GM21381 (cell line): Measurements from ENCODE around the gene LRRN3.
A peak's percentile ranks its signal among the peaks of the same experiment; 100 is the strongest.

Source experiments
- ATAC-seq: cut with Tn5 transposase; IDR thresholded peaks from one replicate; pipeline ENCODE4 v1.9.1; 2021; ENCODE audit warnings: mild to moderate bottlenecking, moderate library complexity; ENCODE audit not compliant: unreplicated experiment

The LRRN3 gene

DNA sequence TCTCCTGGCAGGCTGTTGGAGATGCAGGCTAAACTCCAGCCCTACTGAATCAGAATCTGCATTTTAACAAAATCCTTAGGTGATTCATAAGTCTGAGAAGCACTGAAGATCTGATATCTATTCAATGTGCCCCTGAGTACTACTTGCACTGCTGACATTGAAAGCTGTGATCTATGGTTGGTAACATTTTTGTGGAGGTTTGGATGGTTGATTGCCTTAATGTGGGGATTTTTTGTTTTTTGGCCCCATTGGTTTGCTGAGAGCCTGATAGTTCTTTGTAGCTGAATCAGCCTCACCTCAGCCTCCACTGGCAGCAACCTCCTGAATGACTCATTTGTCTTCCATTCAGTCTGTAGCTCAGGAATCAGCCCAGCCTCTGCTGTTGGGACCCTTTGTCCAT, 14.7 kb upstream of the LRRN3 start:
- ATAC-seq = no peak

DNA sequence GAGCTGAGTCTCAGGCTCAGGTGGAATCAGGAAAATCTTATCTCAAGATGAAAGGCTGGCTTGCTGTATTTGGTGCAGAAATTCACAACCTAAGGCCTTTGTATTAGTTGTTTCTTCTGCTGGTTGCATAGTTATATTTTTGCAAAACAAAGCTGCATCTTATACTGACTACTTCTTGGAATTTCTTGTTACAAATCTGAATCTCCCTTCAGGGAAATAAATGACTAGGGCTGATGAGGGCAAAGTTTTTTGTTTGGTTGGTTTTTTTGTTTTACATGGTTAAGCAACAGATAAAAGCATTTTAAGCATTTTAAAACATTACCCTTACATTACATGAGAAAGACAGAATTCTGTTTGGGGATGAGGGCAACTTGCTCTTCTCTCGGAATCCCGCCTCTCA, 13.9 kb upstream of the LRRN3 start:
- no peak for ATAC-seq

DNA sequence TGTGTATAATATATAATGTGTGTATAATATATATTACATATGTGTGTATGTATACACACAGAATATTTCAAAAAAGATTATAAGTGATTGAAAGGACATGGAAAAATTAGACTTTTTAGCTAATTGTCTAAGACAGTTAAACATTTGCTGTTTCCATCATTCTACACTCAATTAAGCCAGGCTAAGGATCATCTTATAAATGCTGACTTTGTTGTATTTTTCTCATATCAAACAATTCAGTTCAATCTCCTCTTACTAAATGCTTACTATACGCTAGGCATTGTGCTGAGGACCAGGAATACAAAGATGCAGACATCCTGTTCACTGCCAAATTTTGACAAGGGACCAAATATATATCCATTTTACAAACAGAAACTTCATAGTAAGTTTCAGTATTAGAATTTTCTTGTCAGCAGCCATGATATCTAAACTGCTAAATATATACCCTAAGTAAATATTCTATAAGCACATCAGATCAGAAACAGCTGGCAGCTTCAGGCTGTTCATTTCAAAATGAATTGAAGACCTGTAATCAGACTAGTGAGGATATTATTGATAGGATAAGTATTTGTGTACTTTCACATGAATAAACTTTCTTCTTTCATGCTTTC, 10.3 kb upstream of the LRRN3 start:
- ATAC-seq = no peak

DNA sequence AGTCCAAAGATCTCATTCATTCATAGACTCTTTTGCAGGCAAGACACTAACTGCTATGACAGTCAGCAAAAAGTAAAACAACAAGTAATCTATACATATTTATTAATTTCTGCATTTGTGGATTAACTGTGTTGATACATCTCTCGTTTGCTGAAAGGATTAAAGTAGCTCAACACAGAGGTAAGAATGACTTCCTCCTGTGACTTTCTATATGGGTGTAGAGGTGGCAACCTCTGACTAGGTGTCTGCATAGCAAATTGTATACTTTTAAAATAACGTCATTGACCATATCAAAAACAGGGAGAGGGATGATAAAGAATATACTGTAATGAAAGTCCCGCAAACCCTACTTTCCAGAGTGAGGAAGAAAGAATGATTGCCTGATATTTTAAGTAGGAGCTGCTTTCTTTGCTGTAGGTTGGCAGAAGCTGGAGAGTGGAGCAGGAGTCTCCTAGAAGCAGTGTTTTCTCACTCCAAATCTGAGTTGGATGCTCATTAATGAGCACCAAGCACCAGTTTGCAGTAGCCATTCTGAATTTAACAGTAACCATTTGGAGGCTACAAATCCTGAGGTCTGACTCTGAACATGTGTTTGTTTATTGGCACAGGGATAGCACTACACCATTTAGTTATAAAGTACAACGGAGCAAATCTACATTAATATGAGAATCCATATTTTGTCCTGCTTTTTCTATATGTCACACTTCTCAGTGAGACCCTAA, 9.2 kb upstream of the LRRN3 start:
- no peak for ATAC-seq

DNA sequence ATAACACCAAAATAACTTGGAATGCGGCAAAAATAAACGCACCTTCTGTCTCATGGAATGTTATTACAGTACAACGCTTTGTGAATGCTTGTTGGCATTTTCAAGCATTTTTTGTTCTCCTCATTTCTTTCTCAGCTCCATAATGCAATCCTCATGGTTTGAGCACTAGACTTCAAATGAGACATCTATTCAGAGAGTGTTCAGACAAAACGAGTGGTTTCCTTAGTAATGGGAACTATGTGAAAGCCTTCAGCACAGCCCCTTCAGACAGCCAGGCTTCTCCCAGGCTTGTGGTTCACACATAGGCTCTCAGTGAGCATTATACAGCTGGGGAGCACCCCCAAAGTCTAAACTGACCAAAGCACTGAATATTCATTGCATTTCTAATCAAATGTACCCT, 8.6 kb upstream of the LRRN3 start:
- no peak for ATAC-seq

DNA sequence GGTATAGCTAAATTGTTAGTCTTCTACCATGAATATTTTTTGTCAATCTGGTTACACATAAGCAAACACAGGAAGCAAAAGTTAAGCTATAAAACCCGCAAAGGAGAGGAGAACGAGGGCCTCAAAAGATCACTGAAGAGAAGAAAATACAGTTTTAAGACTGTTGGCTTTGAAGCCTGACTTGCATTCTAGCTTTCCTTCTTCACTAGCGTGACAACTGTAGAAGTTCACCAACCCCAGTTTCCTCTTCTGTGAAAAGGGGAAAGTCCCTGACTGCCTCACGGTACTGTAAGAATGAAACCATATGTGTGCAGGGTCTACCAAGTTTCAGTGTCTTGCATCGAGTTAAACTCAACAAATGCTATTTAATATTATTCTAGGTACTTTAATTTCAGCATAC, 7.5 kb upstream of the LRRN3 start:
- ATAC-seq = peak; percentile 95

DNA sequence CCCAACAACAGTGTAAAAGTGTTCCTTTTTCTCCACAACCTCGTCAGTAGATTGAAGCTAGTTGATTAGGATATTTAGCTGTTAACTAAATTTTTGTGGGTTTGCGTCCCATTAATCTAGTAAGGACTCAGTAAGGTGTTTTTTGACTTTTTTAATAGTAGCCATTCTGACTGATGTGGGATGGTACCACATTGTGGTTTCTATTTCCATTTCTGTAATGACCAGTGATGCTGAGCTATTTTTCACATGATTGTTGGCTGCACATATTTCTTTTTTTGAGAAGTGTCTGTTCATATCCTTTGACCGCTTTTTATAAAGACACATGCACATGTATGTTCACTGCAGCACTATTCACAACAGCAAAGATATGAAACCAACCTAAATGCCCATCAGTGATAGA, 5.6 kb upstream of the LRRN3 start:
- no peak for ATAC-seq

DNA sequence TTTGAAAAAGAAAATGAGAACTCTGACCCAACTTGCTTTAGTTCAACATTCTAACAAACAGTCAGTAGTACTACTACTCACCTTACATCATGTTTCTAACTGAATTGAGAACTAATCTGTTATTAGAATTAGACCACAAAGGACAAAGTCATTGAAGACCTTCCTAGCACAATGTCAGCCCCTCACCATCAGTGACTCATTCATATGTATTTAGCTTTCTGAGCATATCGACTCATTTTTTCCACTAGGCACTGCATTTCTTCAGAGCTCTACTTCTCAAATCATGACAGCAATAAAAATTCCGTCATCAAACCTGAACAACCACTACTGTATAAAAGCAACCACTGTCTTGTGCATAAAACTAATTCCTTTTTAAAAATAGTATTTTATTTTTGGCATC, 4.4 kb upstream of the LRRN3 start:
- ATAC-seq = no peak

DNA sequence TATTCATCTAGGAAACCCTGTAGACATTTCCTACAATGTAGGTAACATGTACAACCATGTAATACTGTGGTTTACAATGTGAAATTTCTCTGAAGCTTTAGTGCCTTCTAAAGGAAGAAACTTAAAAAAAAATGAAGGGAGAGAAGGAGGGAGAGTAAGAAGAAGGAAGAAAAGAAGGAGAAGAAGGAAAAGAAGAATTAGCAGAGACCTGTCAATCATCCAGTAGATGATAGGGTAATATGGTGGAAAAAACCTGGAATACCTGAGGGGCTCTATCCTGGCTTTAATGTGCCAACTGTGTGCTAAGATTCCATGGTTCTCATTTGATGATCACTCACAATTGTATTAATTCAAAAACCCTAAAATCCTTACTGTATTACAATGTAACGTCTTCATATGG, 2.6 kb upstream of the LRRN3 start:
- ATAC-seq = no peak

DNA sequence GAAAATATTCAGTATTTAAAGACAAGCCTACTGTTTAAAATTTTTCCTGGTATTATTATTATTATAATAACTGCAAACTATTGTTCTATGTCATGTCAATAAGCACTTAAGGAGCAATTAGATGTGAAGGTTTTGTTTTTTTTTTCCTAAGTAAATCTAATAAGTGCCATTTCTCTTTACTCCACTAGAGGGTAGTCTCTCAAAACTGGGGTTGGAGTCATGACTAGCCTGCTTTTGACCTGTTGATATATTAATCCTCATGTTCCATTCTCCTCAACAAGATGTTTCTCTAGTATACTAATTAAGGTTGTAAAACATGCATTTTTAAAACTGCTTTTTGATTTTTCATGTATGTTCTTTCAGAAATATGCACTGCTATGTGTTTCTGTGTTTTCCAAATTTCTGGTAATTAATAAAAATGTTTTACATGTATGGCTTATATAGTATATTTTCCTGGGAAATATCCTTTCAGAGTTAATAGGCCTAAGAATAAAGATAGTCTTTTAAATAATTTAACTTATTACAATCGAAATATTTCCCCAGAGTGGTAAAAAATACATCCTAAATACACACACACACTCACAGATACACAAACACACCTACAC, 1.0 kb upstream of the LRRN3 start:
- peak; percentile 41 for ATAC-seq

DNA sequence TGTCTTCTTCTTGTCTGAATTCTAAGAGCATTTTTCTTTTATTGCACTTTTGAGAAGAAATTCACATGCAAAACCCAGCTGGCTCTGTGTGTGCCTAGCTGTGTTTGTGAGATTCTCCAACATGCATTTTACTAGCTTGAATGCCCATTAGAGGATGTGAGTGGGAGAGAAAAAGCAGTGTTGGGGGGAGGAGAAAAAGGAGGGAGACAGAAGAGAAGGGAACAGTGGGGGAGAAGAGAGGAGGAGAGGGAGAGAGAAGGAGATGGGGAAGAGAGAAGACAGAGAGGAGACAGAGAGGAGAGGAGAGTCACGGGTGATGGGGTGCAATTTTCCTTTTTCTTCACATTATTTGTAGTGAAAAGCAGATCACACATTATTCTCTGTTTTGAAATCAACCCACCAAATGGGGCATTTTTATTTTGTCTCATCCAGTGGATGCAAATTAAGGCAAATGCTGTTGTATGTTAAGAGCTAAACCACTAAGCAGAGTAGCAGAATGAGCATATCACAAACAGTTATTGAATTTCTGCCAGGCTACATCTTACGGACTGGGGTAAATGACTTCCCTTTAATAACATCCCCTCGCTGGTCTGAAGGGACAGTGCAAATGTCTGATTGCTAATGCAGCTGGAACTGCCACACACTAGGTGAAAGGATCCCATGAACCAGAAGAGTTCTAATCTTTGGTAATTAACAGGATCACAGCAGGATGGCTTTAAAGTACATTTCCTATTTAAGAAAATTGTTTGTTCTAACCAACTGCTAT, 849 bp downstream of the LRRN3 start:
- ATAC-seq = no peak

DNA sequence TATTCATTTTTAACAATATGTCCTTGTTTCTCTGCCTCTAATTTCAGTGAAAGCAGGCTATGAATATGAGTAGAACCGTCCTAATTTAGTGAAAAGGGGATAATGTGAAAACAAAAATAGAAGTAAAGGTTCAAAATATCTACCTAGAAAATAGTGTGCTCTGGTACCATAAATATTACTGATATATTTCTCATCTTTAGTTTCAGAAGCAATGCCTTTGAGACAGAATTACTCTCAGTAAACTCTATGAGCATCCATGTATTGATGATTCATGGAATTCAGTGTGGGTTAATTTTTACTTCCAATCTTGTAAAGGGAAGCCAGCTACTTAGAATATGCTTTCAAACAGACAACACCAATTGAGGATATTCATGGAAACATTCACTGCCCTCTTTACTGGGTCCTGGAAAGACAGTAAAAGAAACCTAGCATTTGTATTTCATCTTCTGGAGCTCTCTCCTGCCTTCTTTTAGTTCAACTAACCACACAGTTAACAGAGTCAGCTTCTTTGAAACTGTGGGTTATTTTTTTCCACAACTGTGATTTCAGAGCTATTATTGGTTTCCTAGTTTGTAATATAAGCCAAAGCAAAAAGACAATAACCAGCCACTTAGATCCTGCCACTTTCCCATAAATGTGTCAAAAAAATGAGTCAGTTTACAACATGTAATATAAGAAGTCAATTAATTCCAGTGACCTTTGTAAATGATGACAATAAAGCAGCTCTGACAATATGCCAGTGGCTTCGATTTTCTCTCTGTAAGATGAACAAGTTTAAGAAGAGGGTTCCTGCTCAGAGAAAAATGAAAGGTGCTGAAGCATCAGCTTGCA, 1.7 kb downstream of the LRRN3 start:
- ATAC-seq = no peak

DNA sequence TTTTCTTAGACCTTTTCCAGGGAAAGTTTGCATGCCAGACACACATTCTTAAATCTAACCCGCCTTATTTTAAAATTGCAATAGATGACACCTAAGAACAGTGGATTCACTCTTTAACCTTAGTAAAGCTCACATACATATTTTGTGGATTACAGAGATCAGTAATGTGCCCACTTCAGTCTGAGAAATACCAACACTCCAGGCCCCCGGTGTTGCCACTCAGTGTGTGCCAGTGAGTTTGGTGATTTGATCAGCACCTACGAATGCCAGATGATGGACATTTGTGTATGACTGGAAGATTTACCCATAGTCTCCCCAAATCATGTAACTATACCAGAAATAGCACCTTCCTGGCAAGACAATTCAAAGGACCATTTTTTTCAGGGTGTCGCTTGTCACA, 2.6 kb downstream of the LRRN3 start:
- ATAC-seq = no peak

DNA sequence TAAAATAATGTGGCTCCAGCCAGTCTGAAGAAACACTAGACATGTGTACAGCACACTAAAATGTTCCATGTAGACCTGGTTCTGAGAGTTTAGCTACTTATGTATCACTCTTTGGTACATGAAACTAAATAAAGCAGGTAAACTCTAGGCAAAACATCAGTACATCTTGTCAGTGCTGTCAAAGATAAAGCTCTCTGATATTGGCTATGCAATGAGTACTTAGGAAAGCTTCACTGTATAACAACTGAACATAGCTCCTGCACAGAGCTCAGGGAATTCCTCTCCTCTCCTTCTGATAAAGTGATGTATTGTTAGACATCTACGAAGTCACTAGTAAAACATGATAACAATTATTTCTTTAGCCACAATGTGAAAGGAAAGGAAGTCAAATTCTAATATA, 3.5 kb downstream of the LRRN3 start:
- ATAC-seq = no peak

DNA sequence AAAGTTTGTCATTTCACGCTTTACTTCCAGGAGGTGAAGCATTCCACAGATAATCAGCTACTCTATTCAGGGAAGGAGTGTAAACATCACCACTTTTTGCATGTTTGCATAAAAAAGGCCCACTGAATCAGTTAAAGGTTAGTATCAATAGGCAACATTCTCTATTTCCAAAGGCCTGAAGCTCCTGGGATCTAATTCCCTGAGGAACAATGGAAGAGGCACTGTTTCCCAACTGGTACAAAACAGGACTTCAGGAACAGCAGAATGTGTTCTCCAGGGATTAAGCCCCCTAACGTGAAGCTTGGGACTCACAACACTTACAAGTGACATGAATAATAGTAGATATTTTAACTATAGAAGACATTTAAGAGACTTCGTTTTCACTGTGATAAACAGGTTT, 6.1 kb downstream of the LRRN3 start:
- ATAC-seq = no peak

DNA sequence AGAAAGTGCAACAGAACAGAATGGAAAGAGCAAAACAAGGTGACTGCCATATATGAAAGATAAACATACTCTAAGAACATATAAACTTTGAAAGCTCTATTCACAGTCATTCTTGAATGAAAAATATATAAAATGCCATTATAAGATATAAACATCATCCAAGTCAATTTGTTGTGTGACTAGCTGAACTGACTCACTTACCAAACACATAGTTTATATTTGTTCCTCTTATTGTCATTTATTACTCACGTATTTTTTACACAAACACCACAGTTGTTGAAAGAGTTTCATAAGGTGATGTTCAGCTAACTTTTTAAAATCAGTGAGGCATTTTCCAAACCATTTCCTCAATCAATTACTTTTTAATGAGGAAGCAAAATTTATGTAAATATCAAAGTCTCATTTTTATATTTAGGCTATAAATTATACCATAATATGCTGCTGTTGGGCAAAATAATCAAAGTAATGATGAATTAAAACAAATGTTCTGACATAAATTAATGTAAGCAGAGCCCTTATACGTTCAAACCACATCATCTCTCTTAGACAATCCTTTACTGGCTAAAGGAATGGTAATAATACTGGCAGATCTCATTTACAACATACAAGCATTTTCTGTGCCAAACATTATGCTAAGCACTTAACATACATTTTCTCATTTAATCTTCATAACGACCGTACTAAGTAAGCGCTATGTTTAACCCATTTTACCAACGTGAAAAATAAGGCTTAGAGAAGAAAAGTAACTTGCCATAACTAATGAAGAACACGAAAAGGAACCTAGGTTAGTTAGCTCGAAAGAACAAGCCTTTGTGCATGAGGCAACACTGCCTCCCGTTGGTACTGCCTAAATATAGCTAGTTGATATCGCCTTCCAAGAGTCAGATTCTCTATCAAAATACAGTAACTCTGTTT, 7.3 kb downstream of the LRRN3 start:
- peak; percentile 78 for ATAC-seq

DNA sequence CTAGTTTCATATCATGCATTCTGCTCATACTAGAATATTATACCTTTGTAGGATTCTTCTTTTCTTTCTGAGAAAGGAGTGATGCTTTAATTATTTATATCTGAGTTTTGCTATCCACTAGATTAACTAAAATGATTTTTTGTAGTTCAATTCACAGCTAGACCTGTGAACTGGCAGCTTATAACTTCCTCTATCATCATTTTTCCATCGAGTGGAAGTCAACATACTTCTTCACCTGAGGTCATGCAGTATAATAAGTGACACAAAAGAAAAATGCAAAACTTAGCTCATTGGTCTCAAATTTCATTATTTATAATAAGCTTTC, 8.0 kb downstream of the LRRN3 start:
- no peak for ATAC-seq

DNA sequence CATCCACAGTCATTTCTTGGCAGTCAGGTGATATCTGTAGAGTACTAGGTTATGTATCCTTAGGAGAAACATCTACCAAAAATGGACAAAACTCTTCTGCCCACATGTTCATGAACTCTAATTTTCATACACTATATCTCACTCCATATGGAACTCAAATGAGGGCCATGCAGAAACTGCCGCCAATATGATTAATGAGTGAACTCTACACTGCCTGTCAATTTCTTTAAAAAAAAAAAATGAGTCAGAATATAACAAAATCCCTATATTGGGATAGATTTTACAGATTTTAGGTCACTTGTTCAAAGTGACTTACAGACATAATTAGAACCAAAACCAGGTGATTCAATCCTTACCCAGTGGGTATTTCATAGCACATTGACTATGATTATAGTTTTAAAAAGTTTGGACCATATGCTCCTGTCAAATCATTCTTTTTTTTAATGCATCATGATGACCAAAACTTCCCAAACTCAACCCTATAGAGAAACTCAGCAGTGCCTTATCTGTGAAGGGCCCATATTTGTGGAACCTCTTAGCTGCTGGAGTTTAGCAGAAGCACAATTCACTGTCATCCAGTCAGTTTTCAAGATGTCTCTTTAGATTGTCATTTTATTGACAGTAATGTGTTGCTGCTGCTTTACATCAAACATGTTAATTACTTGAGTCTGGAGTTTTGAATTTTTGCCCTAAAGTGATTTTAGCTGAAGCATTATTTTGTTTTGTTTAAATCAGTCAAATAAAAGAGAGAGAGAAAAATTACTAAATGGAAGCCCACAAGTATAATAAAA, 11.1 kb downstream of the LRRN3 start:
- no peak for ATAC-seq

DNA sequence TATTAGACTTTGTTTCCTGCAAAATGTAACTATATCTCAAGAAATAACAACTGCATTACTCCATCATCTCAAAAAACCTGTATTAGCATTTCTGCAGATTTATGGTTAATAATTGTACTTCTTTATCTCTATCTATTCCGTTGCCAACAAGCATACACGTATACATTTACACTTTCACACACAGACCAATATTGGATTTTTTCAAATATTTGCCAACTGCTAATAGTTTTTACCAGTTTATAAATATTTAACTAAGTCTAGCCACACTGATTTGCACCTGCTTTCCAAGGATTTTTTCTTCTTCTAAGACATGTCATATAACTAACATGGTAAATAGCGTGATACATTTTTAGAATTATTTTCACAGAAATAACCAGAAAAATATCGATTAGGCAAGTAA, 12.2 kb downstream of the LRRN3 start:
- no peak for ATAC-seq
